VCaP (cell line): ENCODE data around the gene POLA1.

Source experiments
- H3K27ac ChIP-seq: fragments of 450-650 bp; 2 replicates; pipeline ENCODE4 v1.5.1; 2017
- TF ChIP-seq, protein P1 (sequence below): fragments of 450-650 bp; conservative IDR thresholded peaks from 2 replicates; pipeline ENCODE4 v1.5.1; 2017; ENCODE audit warnings: mild to moderate bottlenecking, moderate library complexity

Gene POLA1

DNA sequence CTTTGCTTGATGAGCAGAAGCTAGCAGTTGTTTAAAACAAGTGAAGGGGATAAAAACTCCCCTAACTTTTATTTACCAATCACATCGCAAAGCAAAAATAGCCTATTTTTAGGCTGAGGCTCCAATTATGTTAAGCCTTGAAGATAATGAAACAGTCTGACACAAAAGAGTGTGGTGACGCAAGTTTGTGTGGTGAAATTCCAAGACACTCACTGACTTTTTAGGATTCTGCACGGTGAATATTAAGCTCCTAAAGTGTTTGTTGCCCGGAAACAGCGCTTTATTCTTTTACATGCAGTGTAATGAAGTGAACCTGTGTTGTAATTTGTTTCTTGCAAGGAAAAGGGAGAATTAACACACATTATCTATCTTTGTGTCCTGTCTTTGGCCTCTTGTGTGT, 74.8 kb downstream of the POLA1 start:
- no peak overlapping the region for H3K27ac ChIP-seq
- TF ChIP-seq, protein P1, sequence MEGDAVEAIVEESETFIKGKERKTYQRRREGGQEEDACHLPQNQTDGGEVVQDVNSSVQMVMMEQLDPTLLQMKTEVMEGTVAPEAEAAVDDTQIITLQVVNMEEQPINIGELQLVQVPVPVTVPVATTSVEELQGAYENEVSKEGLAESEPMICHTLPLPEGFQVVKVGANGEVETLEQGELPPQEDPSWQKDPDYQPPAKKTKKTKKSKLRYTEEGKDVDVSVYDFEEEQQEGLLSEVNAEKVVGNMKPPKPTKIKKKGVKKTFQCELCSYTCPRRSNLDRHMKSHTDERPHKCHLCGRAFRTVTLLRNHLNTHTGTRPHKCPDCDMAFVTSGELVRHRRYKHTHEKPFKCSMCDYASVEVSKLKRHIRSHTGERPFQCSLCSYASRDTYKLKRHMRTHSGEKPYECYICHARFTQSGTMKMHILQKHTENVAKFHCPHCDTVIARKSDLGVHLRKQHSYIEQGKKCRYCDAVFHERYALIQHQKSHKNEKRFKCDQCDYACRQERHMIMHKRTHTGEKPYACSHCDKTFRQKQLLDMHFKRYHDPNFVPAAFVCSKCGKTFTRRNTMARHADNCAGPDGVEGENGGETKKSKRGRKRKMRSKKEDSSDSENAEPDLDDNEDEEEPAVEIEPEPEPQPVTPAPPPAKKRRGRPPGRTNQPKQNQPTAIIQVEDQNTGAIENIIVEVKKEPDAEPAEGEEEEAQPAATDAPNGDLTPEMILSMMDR, result no peak

DNA sequence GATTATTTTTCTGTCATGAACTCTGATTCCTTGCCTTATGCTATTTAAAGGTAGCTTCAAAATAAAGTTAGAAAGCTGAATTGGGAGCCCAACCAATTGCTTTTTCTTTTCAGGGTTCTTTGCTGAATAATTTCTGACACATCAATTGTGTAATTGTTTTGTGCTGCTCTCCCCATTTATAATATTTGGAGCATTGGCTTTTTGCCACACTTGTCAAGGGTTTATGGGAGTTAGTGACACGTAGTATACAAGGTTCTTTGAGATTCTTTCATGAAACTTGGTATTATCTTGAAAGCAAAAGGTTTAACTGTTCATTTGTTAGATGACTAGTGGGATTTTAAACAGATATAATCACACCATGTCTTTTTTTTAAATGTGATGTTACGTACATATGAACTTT, 80.9 kb downstream of the POLA1 start:
- H3K27ac ChIP-seq, result no peak overlapping the region
- TF ChIP-seq, protein P1, result no peak

DNA sequence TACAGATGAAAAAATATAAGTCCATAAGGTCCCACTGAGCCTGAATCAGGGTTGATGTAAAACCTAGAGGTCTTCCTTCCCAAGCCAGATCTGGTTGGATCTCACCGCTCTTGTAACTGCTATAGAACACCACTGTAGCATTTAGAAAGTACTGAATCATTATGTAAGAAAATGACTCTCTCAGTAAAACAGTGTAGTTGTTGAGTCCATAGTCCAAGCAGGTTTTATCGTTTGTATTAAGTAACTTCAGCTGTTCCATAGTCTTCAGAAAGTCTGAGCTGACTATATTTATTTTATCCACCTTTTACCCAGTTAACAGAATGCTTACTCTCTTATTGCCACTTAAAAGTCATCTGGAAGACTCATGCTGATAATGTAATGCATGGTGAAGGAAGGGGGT, 82.2 kb downstream of the POLA1 start:
- no peak overlapping the region for H3K27ac ChIP-seq
- TF ChIP-seq, protein P1, result no peak

DNA sequence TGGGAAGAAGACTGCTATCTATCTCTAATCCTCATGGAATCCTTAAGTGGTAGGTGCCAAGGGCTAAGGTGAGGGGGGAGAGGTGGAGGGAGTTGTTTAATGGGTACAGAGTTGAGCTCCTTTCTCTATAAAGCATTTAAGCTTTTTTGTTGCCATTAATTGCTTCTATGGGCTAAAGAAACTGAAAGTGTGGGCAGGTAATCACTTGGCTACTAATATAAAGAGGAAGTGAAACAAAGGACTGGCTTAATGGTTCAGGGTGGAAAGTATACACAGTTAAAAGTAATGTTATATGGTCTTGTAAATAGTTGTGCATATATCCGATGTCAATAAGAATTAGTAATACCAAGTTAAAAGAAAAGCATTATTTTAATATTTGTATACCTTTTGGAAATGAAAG, 83.9 kb downstream of the POLA1 start:
- H3K27ac ChIP-seq, result no peak overlapping the region
- TF ChIP-seq, protein P1, result no peak

DNA sequence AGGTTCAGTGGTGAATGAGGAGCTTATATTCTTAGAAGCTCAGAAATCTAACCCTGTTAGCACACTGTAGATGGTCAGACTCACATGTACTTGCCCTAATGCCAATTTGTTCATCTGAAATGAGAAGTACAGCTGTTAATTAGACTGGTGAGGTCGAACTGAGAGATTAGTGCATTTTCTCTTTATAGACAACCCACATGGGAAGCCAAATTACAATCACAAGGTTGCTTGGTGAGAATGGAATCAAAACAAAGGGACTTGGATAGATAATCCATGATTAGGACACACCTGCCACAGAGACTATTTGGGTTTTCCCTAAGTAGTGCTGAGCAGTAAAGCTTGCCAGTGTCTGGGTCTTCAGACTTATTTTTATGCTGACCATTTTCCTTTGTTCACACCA, 88.3 kb downstream of the POLA1 start:
- no peak overlapping the region for H3K27ac ChIP-seq
- TF ChIP-seq, protein P1, result no peak

DNA sequence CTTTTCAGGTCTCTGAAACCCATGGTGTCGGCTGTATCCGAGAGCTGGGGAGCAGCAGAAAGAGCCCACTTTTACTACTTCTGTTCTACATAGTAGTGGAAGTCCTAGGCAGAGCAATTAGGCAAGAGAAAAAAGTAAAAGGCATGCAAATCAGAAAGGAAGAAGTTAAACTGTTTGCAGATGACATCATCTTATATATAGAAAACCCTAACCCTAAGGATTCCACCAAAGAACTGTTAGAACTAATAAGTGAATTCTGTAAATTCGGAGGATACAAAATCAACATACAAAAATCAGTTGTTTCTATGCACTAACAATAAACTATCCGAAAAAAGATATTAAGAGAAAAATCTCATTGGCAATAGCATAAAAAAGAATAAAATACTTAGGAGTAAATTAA, 95.3 kb downstream of the POLA1 start:
- TF ChIP-seq, protein P1, result no peak
- no peak overlapping the region for H3K27ac ChIP-seq

DNA sequence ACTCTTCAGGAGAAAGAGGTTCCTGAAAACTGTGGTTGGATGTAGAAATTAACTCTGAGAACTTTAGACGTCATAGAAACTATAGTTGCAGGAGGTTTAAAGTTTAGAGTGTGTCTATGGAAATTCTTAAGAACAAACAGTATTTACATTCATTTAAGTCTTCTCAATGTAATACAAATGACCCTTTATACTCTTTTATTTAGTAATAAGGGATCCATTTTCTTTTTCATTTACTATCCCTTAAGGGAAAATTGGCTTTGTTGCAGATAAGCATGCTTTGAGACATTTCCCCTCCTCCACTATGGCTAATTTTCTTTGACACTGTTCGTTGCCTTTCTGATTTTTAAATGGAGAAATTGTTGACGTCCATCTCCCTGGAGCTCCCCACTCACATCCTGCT, 96.4 kb downstream of the POLA1 start:
- TF ChIP-seq, protein P1, result no peak
- H3K27ac ChIP-seq, result no peak overlapping the region

DNA sequence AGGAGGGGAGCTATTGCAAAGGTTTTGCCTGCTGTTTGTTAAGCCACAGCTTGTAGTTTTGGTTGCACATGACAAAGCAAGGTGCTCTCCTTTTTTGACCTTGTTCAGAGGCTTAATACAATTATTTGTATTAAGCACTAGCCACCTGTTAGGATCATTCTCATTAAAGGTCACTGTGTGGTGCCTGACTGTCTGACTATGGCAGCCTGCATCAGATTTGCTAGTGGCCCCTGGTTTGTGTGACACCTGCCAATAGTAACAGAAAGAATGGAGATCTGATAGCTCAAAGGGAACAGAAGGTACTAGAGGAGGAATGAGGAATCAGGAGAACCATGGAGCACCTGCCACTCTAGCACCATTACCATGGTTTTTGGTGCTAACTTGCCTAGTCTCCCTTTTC, 102.5 kb downstream of the POLA1 start:
- TF ChIP-seq, protein P1, result no peak
- no peak overlapping the region for H3K27ac ChIP-seq
